Stimulated activated CD4-positive, alpha-beta T cell treated with anti-CD3 and anti-CD28 coated beads, Interleukin-4, amount 100 ng/mL, for 48 hours (primary cell): ENCODE data around the gene DNAH12.
"Not testable (repeated sequence)": the region's sequence is repeated elsewhere in the genome, so short reads cannot be mapped to it uniquely, and the experiment has no call there.

ENCODE experiments used
- DNase-seq, 2 donors: peaks; one replicate each; pipeline ENCODE4 v3.0.0-alpha.2; 2020; ENCODE audit warnings: low read depth in 2 of 2

The DNAH12 gene

GRCh38 chr3:57421336-57421735, 122.8 kb downstream of the DNAH12 start:
- DNase-seq = no peak

GRCh38 chr3:57420001-57420400, 124.1 kb downstream of the DNAH12 start:
- no peak for DNase-seq

- DNase-seq = no peak
These were observed 132.4 kb downstream of the DNAH12 start for GRCh38 chr3:57411715-57412114.

GRCh38 chr3:57409471-57409870, 134.7 kb downstream of the DNAH12 start:
- DNase-seq = no peak

- no peak for DNase-seq
These were observed 141.5 kb downstream of the DNAH12 start for GRCh38 chr3:57402675-57403074.

GRCh38 chr3:57397175-57398026, 146.7 kb downstream of the DNAH12 start:
- peak; percentile 23 to 41 for DNase-seq

- no peak for DNase-seq
These were observed 150.2 kb downstream of the DNAH12 start for GRCh38 chr3:57393977-57394376.

GRCh38 chr3:57391767-57392166, 152.4 kb downstream of the DNAH12 start:
- DNase-seq = no peak

GRCh38 chr3:57389271-57389670, 154.9 kb downstream of the DNAH12 start:
- no peak for DNase-seq

- DNase-seq = no peak
These were observed 157.8 kb downstream of the DNAH12 start for GRCh38 chr3:57386307-57386706.

GRCh38 chr3:57385498-57385897, 158.6 kb downstream of the DNAH12 start:
- DNase-seq = no peak

- no peak for DNase-seq
These were observed 160.3 kb downstream of the DNAH12 start for GRCh38 chr3:57383838-57384237.

GRCh38 chr3:57383406-57383805, 160.7 kb downstream of the DNAH12 start:
- no peak for DNase-seq

GRCh38 chr3:57382933-57383332, 161.2 kb downstream of the DNAH12 start:
- no peak for DNase-seq

GRCh38 chr3:57370341-57370740, 173.8 kb downstream of the DNAH12 start:
- DNase-seq = no peak

GRCh38 chr3:57365089-57365488, 179.1 kb downstream of the DNAH12 start:
- not testable (repeated sequence) for DNase-seq

- DNase-seq = not testable (repeated sequence)
These were observed 187.9 kb downstream of the DNAH12 start for GRCh38 chr3:57356275-57356674.

GRCh38 chr3:57354768-57355167, 189.4 kb downstream of the DNAH12 start:
- no peak for DNase-seq

- DNase-seq = no peak
These were observed 193.9 kb downstream of the DNAH12 start for GRCh38 chr3:57350271-57350670.

- not testable (repeated sequence) for DNase-seq
These were observed 205.0 kb downstream of the DNAH12 start for GRCh38 chr3:57339071-57339642.

GRCh38 chr3:57338272-57339070, 205.7 kb downstream of the DNAH12 start:
- not testable (repeated sequence) for DNase-seq

GRCh38 chr3:57335283-57335938, 208.7 kb downstream of the DNAH12 start:
- DNase-seq = no peak
